ENCODE measurements around the gene PCYOX1L.

Gene PCYOX1L

DNA sequence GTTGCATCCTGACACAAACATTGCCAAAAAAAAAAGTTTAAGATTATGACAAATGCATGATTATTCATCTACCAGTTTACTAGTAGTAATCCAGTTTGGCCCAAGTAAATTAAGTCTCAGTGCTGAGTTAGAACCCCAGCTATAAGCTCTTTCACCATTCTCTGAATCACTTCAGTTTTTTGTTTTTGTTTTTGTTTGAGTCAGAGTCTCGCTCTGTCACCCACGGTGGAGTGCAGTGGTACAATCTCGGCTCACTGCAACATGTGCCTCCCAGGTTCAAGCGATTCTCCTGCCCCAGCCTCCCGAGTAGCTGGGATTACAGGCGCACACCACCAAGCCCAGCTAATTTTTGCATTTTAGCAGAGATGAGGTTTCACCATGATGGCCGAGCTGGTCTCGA lies 1.5 kb upstream of the PCYOX1L start:
- TF ChIP-seq EZH2phosphoT487 (IDR thresholded peaks at IDR 0.05; ENCODE audit: low read depth) = no peak
- TF ChIP-seq, protein P1, sequence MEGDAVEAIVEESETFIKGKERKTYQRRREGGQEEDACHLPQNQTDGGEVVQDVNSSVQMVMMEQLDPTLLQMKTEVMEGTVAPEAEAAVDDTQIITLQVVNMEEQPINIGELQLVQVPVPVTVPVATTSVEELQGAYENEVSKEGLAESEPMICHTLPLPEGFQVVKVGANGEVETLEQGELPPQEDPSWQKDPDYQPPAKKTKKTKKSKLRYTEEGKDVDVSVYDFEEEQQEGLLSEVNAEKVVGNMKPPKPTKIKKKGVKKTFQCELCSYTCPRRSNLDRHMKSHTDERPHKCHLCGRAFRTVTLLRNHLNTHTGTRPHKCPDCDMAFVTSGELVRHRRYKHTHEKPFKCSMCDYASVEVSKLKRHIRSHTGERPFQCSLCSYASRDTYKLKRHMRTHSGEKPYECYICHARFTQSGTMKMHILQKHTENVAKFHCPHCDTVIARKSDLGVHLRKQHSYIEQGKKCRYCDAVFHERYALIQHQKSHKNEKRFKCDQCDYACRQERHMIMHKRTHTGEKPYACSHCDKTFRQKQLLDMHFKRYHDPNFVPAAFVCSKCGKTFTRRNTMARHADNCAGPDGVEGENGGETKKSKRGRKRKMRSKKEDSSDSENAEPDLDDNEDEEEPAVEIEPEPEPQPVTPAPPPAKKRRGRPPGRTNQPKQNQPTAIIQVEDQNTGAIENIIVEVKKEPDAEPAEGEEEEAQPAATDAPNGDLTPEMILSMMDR (IDR thresholded peaks at IDR 0.05; ENCODE audit: low read depth, low read length) = no peak
- no peaks in the 10 kb centered on the region for H3K9me3 ChIP-seq (ENCODE audit: insufficient read depth, low read length)
- no peaks in the 10 kb centered on the region for H4K20me1 ChIP-seq (ENCODE audit: insufficient read depth, low read length)
- no peak overlapping the region for H3K4me2 ChIP-seq (ENCODE audit: low read length)
- peaks cover 11% of the 10 kb centered on the region; the same call in 1 of the 2 replicates for H3K4me1 ChIP-seq (ENCODE audit: low read length)
- no peak overlapping the region for H3K9ac ChIP-seq (ENCODE audit: low read length)
- H3K79me2 ChIP-seq (ENCODE audit: low read length) = peaks cover 13% of the 10 kb centered on the region
- H2AFZ ChIP-seq (ENCODE audit: low read depth, low read length) = no peak overlapping the region
- peaks cover 21% of the 10 kb centered on the region for H3K36me3 ChIP-seq (replicated peaks; ENCODE audit: low read depth, low read length)
- H3K27ac ChIP-seq (ENCODE audit: low read length) = no peak overlapping the region
- H3K4me3 ChIP-seq (ENCODE audit: low read length) = no peak overlapping the region
- H3K27me3 ChIP-seq (ENCODE audit: low read depth, low read length) = no peaks in the 10 kb centered on the region

DNA sequence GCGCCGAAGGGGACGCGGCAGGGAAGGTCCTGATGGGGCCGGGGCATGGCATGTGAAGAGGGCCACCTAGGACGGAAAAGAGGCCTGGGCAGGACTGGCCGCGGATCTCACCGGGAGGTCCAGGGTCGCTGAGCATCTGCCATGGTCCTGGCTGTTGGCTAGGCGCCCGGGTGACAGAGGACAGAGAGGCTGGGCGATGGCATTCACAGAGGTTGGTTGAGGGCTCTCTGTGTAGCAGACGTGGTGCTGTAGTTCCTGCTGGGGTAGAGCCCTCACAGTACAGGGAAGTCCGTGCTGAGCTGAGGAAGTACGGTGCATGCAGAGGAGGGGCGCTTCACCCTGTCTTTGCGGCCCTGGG lies 427 bp downstream of the PCYOX1L start:
- H3K4me3 ChIP-seq (ENCODE audit: low read length) = peak overlapping the region; percentile 93
- H3K4me2 ChIP-seq (ENCODE audit: low read length) = peak overlapping the region; percentile 80
- no peak for TF ChIP-seq EZH2phosphoT487 (IDR thresholded peaks at IDR 0.05; ENCODE audit: low read depth)
- TF ChIP-seq, protein P1 (IDR thresholded peaks at IDR 0.05; ENCODE audit: low read depth, low read length) = no peak
- peak overlapping the region; percentile 75; the same call in 1 of the 2 replicates for H2AFZ ChIP-seq (ENCODE audit: low read depth, low read length)
- peak overlapping the region; percentile 84 for H3K9ac ChIP-seq (ENCODE audit: low read length)
- peak overlapping the region; percentile 25; the same call in 1 of the 2 replicates for H3K27ac ChIP-seq (ENCODE audit: low read length)
- peaks cover 6% of the 10 kb centered on the region for H3K36me3 ChIP-seq (replicated peaks; ENCODE audit: low read depth, low read length)
- H3K4me1 ChIP-seq (ENCODE audit: low read length) = peaks cover 11% of the 10 kb centered on the region; the same call in 1 of the 2 replicates
- no peaks in the 10 kb centered on the region for H3K27me3 ChIP-seq (ENCODE audit: low read depth, low read length)
- no peaks in the 10 kb centered on the region for H3K9me3 ChIP-seq (ENCODE audit: insufficient read depth, low read length)
- H3K79me2 ChIP-seq (ENCODE audit: low read length) = peaks cover 13% of the 10 kb centered on the region
- H4K20me1 ChIP-seq (ENCODE audit: insufficient read depth, low read length) = no peaks in the 10 kb centered on the region

DNA sequence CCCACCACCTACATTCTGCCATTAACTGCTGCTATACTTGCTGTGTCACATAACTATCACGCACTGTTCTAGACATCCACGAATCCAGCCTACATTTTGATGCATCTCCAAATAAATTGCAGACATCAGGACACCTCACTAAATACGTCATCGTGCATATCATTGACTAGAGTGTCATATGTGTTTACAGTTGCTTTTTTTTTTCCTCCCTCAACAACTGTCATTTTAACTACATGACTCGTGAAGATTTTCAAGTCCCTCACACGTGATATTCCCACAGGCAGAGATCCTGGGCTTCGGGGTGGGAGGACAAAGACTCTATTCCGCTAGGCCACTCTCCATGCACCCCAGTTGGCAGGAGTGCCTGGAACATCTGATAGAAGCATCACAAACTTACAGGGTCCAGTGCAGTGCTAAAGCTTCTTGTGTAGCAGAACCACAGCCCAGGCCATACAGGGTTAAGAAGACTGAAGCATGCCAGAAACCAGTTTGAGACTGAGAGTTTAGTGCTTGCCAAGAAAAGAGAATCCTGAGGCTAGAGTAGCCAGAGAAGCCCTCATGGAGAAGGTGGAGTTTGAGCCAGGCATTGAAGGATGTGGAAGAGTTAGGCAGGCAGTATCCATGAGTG lies 1.1 kb downstream of the PCYOX1L start:
- Histone ChIP-seq H3K4me1 (ENCODE audit: low read length) (peaks cover 11% of the 10 kb centered on the region; the same call in 1 of the 2 replicates), H4K20me1 (ENCODE audit: insufficient read depth, low read length) (no peaks in the 10 kb centered on the region), H3K36me3 (replicated peaks; ENCODE audit: low read depth, low read length) (peaks cover 4% of the 10 kb centered on the region), H2AFZ (ENCODE audit: low read depth, low read length) (no peak overlapping the region), H3K9ac (ENCODE audit: low read length) (peak overlapping the region; percentile 84), H3K9me3 (ENCODE audit: insufficient read depth, low read length) (no peaks in the 10 kb centered on the region), H3K4me3 (ENCODE audit: low read length) (peak overlapping the region; percentile 93), H3K4me2 (ENCODE audit: low read length) (peak overlapping the region; percentile 80), H3K79me2 (ENCODE audit: low read length) (peaks cover 13% of the 10 kb centered on the region), H3K27me3 (ENCODE audit: low read depth, low read length) (no peaks in the 10 kb centered on the region), H3K27ac (ENCODE audit: low read length) (no peak overlapping the region)
- TF ChIP-seq, protein P1 (IDR thresholded peaks at IDR 0.05; ENCODE audit: low read depth, low read length) = no peak
- TF ChIP-seq EZH2phosphoT487 (IDR thresholded peaks at IDR 0.05; ENCODE audit: low read depth) = no peak

DNA sequence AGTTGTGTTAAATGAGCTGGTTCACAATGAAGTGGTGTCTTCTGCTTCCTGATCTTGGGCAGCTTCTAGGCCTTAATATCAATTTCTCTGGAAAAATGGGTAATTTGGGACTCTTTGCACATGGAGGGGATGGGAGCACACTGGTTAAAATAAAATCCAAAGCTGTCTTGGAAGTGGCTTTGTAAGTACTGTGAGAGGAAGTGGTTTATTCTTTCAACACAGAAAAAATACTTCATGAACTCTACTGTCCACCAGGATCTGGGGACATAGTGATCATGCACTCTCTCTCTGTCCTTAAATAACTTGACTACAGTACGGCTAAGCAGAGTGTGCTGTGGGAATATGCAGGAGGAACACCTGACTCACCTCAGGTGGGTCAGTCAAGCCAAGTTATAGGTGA lies 2.4 kb downstream of the PCYOX1L start:
- H3K27me3 ChIP-seq (ENCODE audit: low read depth, low read length) = no peaks in the 10 kb centered on the region
- no peak overlapping the region for H3K4me2 ChIP-seq (ENCODE audit: low read length)
- peaks cover 11% of the 10 kb centered on the region; the same call in 1 of the 2 replicates for H3K4me1 ChIP-seq (ENCODE audit: low read length)
- no peak overlapping the region for H3K9ac ChIP-seq (ENCODE audit: low read length)
- H3K79me2 ChIP-seq (ENCODE audit: low read length) = peaks cover 13% of the 10 kb centered on the region
- H4K20me1 ChIP-seq (ENCODE audit: insufficient read depth, low read length) = no peaks in the 10 kb centered on the region
- no peak overlapping the region for H3K4me3 ChIP-seq (ENCODE audit: low read length)
- H3K27ac ChIP-seq (ENCODE audit: low read length) = no peak overlapping the region
- TF ChIP-seq, protein P1 (IDR thresholded peaks at IDR 0.05; ENCODE audit: low read depth, low read length) = no peak
- TF ChIP-seq EZH2phosphoT487 (IDR thresholded peaks at IDR 0.05; ENCODE audit: low read depth) = no peak
- H3K9me3 ChIP-seq (ENCODE audit: insufficient read depth, low read length) = no peaks in the 10 kb centered on the region
- no peak overlapping the region for H2AFZ ChIP-seq (ENCODE audit: low read depth, low read length)
- peaks cover 2% of the 10 kb centered on the region for H3K36me3 ChIP-seq (replicated peaks; ENCODE audit: low read depth, low read length)
